Progenitor cell of endocrine pancreas (in vitro differentiated cells): ENCODE results near the gene NGB. TPM values are rescaled to one million over a fixed set of nuclear protein-coding genes. Genes with fewer than 3 reads are reported as not detected.

Source experiments
- DNase-seq: peaks from one replicate; pipeline ENCODE4 v3.0.0; 2021; ENCODE audit warnings: low spot score; ENCODE audit not compliant: unreplicated experiment
- H3K27ac Mint-ChIP-seq: 2 replicates; pipeline ENCODE4 v1.8.0; 2021; ENCODE audit warnings: mild to moderate bottlenecking, moderate library complexity, mixed read lengths
- H3K27me3 Mint-ChIP-seq: 2 replicates; pipeline ENCODE4 v1.8.0; 2021; ENCODE audit warnings: mixed read lengths
- H3K36me3 Mint-ChIP-seq: 2 replicates; pipeline ENCODE4 v1.8.0; 2022; ENCODE audit warnings: mixed read lengths; ENCODE audit not compliant: insufficient read depth
- H3K4me1 Mint-ChIP-seq: 2 replicates; pipeline ENCODE4 v1.8.0; 2021; ENCODE audit warnings: low read depth, mixed read lengths
- H3K4me3 Mint-ChIP-seq: 2 replicates; pipeline ENCODE4 v1.8.0; 2021; ENCODE audit warnings: low read depth, mild to moderate bottlenecking, moderate library complexity, mixed read lengths
- H3K9me3 Mint-ChIP-seq: 2 replicates; pipeline ENCODE4 v1.8.0; 2021; ENCODE audit warnings: low read depth, mixed read lengths
- total RNA-seq: library from RNA; stranded (reverse); gene quantifications from 2 replicates; pipeline ENCODE4 v1.2.1, GENCODE V29; 2021
- TF ChIP-seq, protein P1 (sequence below): fragments of 200-600 bp; sonication (generic); IDR thresholded peaks from one replicate; pipeline ENCODE4 v1.5.0; 2021; ENCODE audit warnings: antibody characterized with exemption, mild to moderate bottlenecking; ENCODE audit not compliant: unreplicated experiment

NGB gene
- total RNA-seq, 1 donor from 2014 or later = not detected

DNA sequence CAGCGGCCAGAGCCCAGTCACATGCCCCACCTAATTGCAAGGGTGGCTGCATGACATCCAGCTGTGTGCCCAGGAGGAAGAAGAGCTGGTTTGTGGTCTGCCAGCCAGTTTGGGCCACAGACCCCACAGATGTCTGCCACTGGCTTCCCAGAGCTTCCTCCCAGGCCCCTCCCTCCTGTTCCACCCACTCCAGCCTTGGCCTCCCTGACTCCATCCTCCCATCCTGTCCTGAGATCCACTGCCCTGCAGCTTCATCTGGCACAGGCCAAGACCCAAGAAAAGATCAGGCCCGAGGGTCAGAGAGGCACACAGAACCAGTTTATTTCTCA is 5.9 kb downstream of the NGB start:
- peaks cover 3% of the 10 kb centered on the region for H3K4me1 Mint-ChIP-seq
- no peaks in the 10 kb centered on the region for H3K36me3 Mint-ChIP-seq
- no peak overlapping the region for H3K27ac Mint-ChIP-seq
- no peak for DNase-seq
- peaks cover 49% of the 10 kb centered on the region for H3K27me3 Mint-ChIP-seq
- no peak overlapping the region for H3K4me3 Mint-ChIP-seq
- TF ChIP-seq, protein P1, sequence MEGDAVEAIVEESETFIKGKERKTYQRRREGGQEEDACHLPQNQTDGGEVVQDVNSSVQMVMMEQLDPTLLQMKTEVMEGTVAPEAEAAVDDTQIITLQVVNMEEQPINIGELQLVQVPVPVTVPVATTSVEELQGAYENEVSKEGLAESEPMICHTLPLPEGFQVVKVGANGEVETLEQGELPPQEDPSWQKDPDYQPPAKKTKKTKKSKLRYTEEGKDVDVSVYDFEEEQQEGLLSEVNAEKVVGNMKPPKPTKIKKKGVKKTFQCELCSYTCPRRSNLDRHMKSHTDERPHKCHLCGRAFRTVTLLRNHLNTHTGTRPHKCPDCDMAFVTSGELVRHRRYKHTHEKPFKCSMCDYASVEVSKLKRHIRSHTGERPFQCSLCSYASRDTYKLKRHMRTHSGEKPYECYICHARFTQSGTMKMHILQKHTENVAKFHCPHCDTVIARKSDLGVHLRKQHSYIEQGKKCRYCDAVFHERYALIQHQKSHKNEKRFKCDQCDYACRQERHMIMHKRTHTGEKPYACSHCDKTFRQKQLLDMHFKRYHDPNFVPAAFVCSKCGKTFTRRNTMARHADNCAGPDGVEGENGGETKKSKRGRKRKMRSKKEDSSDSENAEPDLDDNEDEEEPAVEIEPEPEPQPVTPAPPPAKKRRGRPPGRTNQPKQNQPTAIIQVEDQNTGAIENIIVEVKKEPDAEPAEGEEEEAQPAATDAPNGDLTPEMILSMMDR = no peak
- no peaks in the 10 kb centered on the region for H3K9me3 Mint-ChIP-seq

DNA sequence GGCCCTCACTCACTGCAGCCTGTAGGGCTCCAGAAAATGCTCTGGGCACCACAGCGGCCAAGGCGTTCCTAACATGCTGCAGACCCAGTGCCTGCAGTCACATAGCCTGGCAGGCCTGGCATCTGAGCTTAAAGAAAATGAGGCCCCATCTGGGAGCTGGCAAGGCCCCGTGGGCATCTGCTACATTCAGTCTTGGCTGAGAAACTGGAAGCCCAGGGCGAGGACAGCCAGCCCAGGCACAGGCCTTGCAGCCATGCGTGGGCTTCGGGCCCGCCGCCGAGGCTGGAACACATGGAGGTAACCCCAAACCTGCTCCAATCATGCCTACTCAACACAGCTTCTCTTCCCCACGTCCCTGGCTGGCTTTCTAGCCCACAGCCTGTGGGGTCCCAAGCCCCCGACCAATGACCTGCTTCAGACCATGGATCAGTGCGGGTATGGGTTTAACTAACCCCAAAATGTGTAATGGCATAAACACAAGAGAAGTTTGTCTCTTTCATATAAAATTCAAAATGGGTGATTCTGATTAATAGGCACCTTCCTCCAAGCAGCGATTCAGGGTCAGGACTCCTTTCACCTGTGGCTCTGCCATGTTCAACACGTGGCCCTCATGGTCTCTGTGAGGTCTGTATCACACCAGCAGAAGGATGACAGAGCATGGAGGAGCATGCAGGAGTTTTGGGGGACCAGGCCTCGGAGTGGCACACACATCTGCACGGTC is 6.4 kb downstream of the NGB start:
- no peak overlapping the region for H3K4me3 Mint-ChIP-seq
- TF ChIP-seq, protein P1 = no peak
- H3K36me3 Mint-ChIP-seq = no peaks in the 10 kb centered on the region
- peaks cover 44% of the 10 kb centered on the region for H3K27me3 Mint-ChIP-seq
- H3K4me1 Mint-ChIP-seq = peaks cover under 1% of the 10 kb centered on the region
- no peaks in the 10 kb centered on the region for H3K9me3 Mint-ChIP-seq
- H3K27ac Mint-ChIP-seq = no peak overlapping the region
- no peak for DNase-seq

DNA sequence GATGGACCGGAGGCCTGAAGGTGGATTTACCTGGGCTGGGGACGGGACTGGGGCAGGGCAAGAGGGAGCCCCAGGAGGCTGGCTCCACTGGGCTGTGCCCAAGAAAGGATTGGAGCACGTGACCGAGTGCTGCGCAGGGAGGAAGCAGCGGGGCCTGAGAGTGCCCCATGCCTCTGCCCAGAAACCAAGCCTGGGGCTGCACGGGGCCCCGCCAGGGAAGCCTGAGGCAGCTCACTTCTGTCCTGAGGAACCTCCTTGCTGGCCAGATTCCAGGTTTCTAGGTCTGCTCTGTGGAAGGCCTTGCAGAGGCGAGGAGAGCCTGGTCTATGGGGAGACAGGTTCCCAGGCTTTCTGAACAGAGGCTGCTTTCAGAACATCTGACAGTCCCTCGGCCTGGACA is 10.4 kb downstream of the NGB start:
- Mint-ChIP-seq H3K27me3 (peaks cover 26% of the 10 kb centered on the region), H3K9me3 (no peaks in the 10 kb centered on the region), H3K36me3 (no peaks in the 10 kb centered on the region), H3K4me3 (no peak overlapping the region), H3K4me1 (peaks cover 4% of the 10 kb centered on the region), H3K27ac (no peak overlapping the region)
- TF ChIP-seq, protein P1 = no peak
- DNase-seq = no peak

DNA sequence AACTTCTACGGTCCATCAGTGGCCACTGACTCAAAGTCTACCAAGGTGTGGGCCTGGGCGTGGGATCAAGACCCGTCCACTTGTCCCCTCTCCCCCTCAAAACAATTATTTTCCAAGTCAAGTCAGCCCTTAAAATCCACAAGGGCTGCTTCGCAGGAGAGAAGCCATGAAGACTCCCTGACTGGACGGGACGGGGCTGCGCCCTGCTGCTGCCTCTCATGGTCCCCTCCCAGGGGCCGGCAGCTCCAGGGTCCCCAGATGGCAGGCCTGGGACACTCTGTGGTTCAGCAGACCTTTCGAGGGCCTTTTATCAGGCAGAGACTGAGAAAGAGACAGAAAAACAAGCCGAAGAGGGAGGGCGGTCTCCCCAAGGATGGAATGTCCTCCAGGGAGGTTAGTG is 10.8 kb downstream of the NGB start:
- DNase-seq = no peak
- peaks cover 4% of the 10 kb centered on the region for H3K4me1 Mint-ChIP-seq
- H3K27me3 Mint-ChIP-seq = peaks cover 25% of the 10 kb centered on the region
- H3K36me3 Mint-ChIP-seq = no peaks in the 10 kb centered on the region
- TF ChIP-seq, protein P1 = no peak
- no peak overlapping the region for H3K27ac Mint-ChIP-seq
- no peaks in the 10 kb centered on the region for H3K9me3 Mint-ChIP-seq
- no peak overlapping the region for H3K4me3 Mint-ChIP-seq

DNA sequence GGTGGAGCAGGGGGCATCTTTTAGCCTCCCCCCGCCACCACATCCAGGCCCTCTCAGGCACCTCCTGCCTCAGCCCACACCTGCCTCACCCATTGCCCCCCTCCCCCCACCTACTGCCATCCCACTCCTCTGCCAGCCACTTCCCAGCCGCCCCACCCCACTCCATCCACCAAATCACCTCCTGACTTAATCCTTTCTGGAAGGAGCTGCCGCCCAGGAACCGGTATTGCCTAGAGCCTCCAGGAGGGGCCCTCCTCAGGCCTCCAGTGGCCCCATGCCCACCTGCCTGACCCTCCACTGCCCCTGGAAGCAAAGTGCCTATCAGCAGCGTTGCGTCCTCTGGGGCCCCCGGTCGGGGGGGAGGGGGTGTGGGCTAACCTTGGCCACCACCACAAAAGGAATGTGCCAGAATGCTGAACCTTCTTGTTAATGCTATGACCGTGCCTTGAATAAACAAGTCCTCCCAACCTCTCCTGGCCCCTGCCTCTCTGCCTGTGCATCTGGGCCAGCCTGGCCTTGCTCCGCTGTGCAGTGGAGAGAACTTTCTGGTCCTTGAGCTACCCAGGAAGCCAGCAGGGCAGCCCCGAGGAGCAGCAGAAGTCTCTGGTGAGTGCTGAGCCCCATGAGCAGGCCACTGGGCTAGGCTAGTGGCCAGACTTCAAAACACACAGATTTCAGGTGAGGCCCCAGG is 11.8 kb downstream of the NGB start:
- peaks cover 23% of the 10 kb centered on the region for H3K27me3 Mint-ChIP-seq
- no peak overlapping the region for H3K4me3 Mint-ChIP-seq
- H3K4me1 Mint-ChIP-seq = peaks cover 4% of the 10 kb centered on the region
- peak overlapping the region; percentile 88 for H3K27ac Mint-ChIP-seq
- no peak for DNase-seq
- no peaks in the 10 kb centered on the region for H3K9me3 Mint-ChIP-seq
- TF ChIP-seq, protein P1 = no peak
- no peaks in the 10 kb centered on the region for H3K36me3 Mint-ChIP-seq
